Progenitor cell of endocrine pancreas (in vitro differentiated cells): Measurements from ENCODE around the gene TTC33. TPM values are rescaled to one million over a fixed set of nuclear protein-coding genes. Genes with fewer than 3 reads are reported as not detected.

Experiments used
- DNase-seq: peaks from one replicate; pipeline ENCODE4 v3.0.0; 2021; ENCODE audit warnings: low spot score; ENCODE audit not compliant: unreplicated experiment
- H3K27ac Mint-ChIP-seq: 2 replicates; pipeline ENCODE4 v1.8.0; 2021; ENCODE audit warnings: mild to moderate bottlenecking, moderate library complexity, mixed read lengths
- H3K27me3 Mint-ChIP-seq: 2 replicates; pipeline ENCODE4 v1.8.0; 2021; ENCODE audit warnings: mixed read lengths
- H3K36me3 Mint-ChIP-seq: 2 replicates; pipeline ENCODE4 v1.8.0; 2022; ENCODE audit warnings: mixed read lengths; ENCODE audit not compliant: insufficient read depth
- H3K4me1 Mint-ChIP-seq: 2 replicates; pipeline ENCODE4 v1.8.0; 2021; ENCODE audit warnings: low read depth, mixed read lengths
- H3K4me3 Mint-ChIP-seq: 2 replicates; pipeline ENCODE4 v1.8.0; 2021; ENCODE audit warnings: low read depth, mild to moderate bottlenecking, moderate library complexity, mixed read lengths
- H3K9me3 Mint-ChIP-seq: 2 replicates; pipeline ENCODE4 v1.8.0; 2021; ENCODE audit warnings: low read depth, mixed read lengths
- total RNA-seq: library from RNA; stranded (reverse); gene quantifications from 2 replicates; pipeline ENCODE4 v1.2.1, GENCODE V29; 2021
- TF ChIP-seq, protein P1 (sequence below): fragments of 200-600 bp; sonication (generic); IDR thresholded peaks from one replicate; pipeline ENCODE4 v1.5.0; 2021; ENCODE audit warnings: antibody characterized with exemption, mild to moderate bottlenecking; ENCODE audit not compliant: unreplicated experiment

TTC33 gene
- total RNA-seq, 1 donor from 2014 or later: 25.4 TPM

DNA sequence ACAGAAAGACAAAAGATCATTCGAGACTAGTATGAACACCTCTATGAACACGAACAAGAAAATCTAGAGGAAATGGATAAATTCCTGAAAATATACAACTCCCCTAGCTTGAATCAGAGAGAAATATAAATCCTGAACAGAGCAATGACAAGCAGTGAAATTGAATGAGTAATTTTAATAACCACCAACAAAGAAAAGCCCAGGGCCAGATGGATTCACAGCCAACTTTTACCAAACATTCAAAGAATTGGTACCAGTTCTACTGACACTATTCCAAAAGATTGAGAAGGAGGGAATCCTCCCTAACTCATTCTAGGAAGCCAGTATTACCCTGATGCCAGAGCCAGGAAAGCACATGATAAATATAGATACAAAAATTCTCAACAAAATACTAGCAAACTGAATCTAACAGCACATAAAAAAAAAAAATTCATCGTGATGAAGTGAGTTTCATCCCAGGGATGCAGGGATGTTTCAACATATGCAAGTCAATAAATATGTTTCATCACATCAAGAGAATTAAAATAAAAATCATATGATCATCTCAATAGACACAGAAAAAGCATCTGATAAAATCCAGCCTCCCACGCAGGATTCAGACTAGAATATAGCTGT, 101.3 kb downstream of the TTC33 start:
- H3K4me3 Mint-ChIP-seq: no peak overlapping the region
- H3K4me1 Mint-ChIP-seq: peaks cover 13% of the 10 kb centered on the region
- H3K27ac Mint-ChIP-seq: no peak overlapping the region
- no peak for DNase-seq
- no peaks in the 10 kb centered on the region for H3K27me3 Mint-ChIP-seq
- H3K36me3 Mint-ChIP-seq: no peaks in the 10 kb centered on the region
- TF ChIP-seq, protein P1, sequence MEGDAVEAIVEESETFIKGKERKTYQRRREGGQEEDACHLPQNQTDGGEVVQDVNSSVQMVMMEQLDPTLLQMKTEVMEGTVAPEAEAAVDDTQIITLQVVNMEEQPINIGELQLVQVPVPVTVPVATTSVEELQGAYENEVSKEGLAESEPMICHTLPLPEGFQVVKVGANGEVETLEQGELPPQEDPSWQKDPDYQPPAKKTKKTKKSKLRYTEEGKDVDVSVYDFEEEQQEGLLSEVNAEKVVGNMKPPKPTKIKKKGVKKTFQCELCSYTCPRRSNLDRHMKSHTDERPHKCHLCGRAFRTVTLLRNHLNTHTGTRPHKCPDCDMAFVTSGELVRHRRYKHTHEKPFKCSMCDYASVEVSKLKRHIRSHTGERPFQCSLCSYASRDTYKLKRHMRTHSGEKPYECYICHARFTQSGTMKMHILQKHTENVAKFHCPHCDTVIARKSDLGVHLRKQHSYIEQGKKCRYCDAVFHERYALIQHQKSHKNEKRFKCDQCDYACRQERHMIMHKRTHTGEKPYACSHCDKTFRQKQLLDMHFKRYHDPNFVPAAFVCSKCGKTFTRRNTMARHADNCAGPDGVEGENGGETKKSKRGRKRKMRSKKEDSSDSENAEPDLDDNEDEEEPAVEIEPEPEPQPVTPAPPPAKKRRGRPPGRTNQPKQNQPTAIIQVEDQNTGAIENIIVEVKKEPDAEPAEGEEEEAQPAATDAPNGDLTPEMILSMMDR: no peak
- no peaks in the 10 kb centered on the region for H3K9me3 Mint-ChIP-seq

DNA sequence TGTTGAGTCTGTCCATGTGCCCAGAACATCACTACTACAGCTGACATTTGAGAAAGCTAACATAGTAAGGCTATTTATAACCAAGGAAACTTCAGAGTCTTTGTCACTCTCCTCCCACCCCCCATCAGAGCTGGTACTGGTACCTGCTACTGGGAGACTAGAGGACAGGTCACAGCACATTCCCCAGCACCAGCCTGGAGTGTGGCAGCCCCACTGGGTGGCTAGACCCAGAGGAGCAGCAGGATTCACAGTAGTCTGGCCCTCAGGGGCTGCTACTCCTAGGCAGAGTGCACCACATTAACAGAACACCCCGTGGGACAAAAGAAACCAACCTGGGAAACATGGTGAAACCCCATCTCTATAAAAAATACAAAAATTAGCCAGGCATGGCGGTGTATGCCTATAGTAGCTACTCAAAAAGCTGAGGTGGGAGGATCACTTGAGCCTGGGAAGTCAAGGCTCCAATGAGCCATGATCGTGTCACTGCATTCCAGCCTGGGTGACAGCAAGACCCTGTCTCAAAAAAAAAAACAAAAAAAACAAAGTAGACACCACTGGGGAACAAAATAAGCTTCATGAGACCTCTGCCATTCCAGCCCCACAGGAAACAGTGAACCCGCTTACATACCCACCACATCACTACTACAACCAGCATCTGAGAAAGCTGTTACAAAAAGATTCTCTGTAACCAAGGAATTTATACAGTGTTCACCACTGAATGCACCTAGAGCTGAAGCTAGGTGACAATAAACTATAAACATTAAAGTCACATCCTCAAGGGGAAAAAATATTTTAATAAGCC, 102.3 kb downstream of the TTC33 start:
- peaks cover 13% of the 10 kb centered on the region for H3K4me1 Mint-ChIP-seq
- no peaks in the 10 kb centered on the region for H3K36me3 Mint-ChIP-seq

DNA sequence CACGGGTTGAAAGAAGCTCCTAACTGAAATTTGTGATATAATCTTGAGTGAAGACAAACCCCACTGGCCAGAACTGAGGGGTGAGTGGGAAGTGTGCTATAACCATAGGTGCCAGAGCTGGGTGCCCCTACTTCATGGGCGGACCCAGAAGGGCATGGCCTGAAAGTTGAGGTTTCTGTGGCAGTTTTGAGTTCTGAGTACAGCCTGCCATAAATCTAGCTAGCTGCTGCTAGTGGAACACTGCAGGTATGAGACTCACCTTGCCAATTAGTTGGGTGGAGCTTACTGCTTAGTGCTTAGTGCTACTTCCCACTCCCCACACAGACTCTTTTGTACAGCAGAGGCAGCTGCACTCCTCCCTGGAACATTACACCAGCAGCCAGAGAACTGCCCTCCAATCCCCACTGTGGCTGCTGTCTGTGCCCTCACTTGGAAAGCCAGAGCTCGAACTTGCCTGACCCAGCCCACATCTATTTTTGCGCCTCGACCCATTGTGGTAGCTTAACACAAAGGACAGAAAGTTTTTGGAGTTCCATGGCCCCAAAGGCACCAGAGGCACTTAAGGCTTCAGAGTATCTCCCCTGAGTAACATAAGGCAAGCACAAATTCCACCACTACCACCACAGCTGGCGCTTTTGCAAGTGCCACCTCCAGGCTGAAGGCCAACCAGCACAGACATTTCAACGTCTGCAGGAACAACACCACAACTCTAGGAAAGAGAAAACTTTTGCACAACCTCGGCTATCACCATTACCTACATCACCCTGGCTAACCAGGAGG, 103.1 kb downstream of the TTC33 start:
- TF ChIP-seq, protein P1: no peak
- peaks cover 13% of the 10 kb centered on the region for H3K4me1 Mint-ChIP-seq
- no peaks in the 10 kb centered on the region for H3K9me3 Mint-ChIP-seq
- DNase-seq: no peak
- H3K27ac Mint-ChIP-seq: no peak overlapping the region
- H3K36me3 Mint-ChIP-seq: no peaks in the 10 kb centered on the region
- H3K27me3 Mint-ChIP-seq: no peaks in the 10 kb centered on the region
- no peak overlapping the region for H3K4me3 Mint-ChIP-seq

More for the DNA sequence above, 102.3 kb downstream of the TTC33 start:
- no peak for DNase-seq
- Mint-ChIP-seq H3K27me3 (no peaks in the 10 kb centered on the region), H3K27ac (no peak overlapping the region), H3K4me3 (no peak overlapping the region), H3K9me3 (no peaks in the 10 kb centered on the region)
- TF ChIP-seq, protein P1: no peak

DNA sequence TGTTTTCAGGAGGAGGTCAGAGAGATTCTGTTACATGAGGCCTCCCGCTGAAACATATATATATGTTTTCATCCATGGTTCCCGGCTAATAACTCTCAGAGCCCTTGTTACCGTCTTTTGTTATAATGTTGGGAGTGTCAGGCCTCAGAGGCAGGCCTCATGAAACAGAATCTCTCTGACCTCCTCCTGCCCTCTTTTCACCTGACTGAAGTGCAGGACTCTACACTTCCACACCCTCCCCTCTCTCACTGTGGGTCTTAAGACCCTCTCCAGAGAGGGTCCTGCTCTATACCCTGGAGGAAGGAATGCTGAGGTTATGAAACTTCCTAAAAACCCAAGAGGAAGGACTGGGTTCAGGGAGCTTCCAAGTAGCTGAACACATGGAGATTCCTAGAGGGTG, 104.6 kb downstream of the TTC33 start:
- peaks cover 13% of the 10 kb centered on the region for H3K4me1 Mint-ChIP-seq
- no peaks in the 10 kb centered on the region for H3K36me3 Mint-ChIP-seq
- no peaks in the 10 kb centered on the region for H3K9me3 Mint-ChIP-seq
- TF ChIP-seq, protein P1: no peak
- no peak overlapping the region for H3K4me3 Mint-ChIP-seq
- DNase-seq: no peak
- no peaks in the 10 kb centered on the region for H3K27me3 Mint-ChIP-seq
- H3K27ac Mint-ChIP-seq: no peak overlapping the region

DNA sequence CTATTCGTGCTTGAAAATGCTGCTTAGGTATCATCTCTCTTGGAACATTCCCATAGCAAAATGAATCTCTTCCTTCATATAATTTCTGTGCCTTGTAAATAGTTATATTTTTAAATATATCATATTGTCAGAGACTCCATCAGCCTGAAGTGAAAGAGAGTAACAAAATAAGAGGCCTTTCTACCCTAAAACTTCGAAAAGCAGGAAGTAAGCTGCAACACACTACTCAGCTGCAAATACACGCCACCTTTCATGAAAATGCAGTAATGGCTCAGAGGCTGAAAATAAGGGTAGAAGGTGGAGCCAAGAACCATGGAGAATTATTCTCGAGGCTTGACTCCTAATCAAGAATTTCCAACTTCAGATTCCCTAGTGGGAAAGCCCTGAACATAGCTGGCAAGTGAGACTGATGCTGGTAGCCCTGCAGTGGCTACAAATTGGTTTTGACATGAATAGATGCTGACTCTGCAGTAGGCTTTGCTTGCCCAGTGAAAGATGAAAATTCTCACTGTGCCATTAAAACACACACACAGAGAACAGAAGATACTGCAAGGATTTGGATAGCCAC, 106.2 kb downstream of the TTC33 start:
- Mint-ChIP-seq H3K9me3 (no peaks in the 10 kb centered on the region), H3K4me3 (no peak overlapping the region), H3K27me3 (no peaks in the 10 kb centered on the region), H3K36me3 (no peaks in the 10 kb centered on the region), H3K27ac (no peak overlapping the region), H3K4me1 (peaks cover 5% of the 10 kb centered on the region)
- DNase-seq: no peak
- TF ChIP-seq, protein P1: no peak
